ENCODE results near the gene ID3.
"Not testable (repeated sequence)": the region's sequence is repeated elsewhere in the genome, so short reads cannot be mapped to it uniquely, and the experiment has no call there.

The ID3 gene

GRCh38 chr1:23588749-23589548 is 29.6 kb upstream of the ID3 start:
- DNase-seq, result no peak

DNA sequence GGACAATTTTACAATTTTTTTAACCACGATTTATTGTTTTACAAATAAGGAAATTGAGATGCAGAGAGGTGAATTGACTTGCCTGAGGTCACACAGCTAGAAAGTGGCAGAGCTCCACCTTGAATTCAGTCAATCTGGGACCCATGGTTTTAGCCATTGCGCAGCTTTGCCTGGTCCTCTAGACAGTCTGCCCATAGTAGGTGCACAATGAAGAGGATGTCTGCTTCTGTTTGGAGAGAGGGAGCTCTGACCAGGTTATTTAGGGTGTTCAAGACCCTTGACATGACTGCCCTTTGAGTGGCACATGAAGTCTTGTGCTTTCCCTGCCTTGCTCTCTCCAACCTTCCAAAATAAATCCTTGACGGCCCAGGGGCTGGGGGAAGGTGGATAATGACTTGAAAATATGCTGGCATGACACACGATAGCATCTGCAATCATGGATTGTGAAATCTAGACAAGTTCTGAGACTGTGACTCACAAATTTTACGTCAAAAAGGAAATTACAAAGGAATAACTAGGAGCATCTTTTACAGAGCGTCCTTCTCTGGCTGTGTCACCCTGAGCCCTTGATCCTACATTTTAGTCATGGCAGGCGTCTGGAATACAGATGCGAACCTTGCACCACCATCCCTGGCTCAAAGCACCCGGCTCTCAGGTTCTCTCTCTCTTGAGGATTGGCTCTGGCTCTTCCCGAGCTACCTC is 26.2 kb upstream of the ID3 start:
- DNase-seq, result no peak

- DNase-seq, result not testable (repeated sequence)
These were observed 24.4 kb upstream of the ID3 start for GRCh38 chr1:23583727-23584126.

- no peak for DNase-seq
These were observed 23.5 kb upstream of the ID3 start for GRCh38 chr1:23582820-23583219.

DNA sequence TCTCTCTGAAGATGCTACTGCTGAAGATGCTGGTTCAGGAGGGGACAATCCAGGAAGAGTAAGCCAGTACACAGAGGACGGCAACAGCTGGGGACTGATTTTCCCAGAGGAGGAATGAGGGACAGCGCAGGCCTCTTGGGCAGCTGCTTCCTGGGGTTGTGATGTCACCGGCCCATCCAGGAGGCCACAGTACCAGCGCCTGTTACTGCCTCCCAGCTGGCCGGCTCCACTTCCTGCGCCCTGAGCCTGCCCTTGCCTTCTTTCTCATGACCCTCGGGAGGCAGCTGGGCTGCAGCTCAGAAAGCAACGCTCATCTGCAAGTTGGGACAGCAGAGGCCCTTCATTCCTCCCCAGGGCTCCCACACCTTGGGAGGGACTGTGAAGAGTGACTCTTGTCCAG is 21.9 kb upstream of the ID3 start:
- no peak for DNase-seq

DNA sequence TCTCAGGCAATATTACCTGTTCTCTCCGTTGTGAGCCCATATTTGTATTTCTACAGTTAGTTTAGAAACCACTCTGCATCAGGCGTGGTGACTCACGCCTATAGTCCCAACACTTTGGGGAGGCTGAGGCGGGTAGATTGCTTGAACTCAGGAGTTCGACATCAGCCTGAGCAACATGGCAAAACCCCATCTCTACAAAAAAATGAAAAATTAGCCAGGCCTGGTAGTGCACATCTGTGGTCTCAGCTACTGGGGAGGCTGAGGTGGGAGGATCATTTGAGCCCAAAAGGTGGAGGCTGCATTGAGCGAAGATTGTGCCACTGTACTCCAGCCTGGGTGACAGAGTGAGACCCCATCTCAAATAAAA is 19.7 kb upstream of the ID3 start:
- no peak for DNase-seq

DNA sequence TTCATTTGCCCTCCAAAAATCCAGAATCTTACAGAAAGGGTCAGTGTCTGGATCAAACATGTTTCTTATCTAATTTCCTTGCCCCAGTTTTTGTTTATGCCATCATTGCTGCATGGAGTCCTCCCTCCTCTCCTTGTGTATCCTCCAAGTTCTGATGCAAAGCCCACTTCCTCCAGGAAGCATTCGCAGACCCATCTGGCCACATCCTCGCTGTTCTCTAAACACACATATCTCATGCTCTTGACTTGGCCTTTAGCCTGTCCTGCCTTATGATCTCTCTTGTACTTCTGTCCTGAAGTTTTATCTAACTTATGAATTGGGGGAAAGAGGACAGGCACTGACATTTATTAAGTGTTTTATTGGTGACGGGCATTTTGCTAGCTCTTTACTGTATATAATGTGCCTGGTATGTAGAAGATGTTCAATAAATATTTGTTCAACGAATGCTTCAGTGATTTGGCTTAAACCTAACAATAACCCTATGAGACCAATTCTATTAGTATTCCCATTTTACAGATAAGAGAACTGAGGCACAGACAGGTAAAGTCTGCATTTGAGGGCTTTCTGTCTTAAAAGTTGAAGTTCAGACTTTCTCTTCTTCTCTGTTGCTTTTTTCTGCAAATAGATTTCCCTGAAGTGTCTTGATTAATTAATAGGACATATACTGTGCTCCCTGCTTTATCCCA is 19.2 kb upstream of the ID3 start:
- DNase-seq, result no peak

- no peak for DNase-seq
These were observed 18.0 kb upstream of the ID3 start for GRCh38 chr1:23577056-23578004.

- no peak for DNase-seq
These were observed 17.2 kb upstream of the ID3 start for GRCh38 chr1:23576338-23577055.

DNA sequence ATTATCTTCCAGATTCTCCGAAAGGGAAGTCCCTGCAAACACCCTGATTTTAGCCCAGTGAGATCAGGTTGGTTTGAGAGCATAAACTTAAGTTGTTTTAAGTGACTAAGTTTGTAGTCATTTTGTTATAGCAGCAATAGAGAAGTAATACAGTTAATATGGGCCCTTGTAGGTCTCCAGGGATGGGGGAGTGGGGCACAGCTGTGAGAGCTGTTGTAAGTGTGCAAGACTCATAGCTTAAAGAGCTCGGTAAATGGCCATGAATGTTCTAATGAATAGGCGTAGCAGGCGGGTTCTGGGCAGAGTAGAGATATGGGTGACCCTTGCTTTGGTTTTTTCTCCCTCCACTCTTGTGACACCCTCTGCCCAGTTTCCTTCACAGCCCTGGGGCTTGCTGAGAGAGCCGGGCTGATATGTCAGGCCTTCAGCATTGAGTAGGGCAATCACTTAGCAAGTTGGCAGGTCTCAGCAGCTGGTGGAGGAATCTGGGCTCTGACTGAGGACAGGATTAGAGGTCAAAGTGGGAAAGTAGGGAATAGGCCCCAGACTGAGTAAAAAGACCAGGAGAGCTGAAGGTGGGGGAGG is 16.0 kb upstream of the ID3 start:
- DNase-seq, result no peak

- no peak for DNase-seq
These were observed 15.0 kb upstream of the ID3 start for GRCh38 chr1:23574265-23574754.

GRCh38 chr1:23573574-23574182 is 14.4 kb upstream of the ID3 start:
- DNase-seq, result no peak

DNA sequence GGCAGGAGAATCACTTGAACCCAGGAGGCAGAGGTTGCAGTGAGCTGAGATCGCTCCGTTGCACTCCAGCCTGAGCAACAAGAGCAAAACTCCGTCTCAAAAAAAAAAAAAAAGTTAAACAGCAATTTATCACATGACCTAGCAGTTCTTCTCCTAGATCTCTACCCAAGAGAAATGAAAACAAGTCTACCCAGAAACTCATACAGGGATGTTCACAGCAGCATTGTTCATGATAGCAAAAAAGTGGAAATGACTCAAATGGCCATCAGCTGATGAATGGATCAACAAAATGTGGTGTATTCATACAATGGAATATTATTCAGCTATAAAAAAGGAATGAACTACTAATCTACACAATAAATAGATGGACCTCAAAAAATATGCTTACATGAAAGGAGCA is 12.2 kb upstream of the ID3 start:
- DNase-seq, result no peak

DNA sequence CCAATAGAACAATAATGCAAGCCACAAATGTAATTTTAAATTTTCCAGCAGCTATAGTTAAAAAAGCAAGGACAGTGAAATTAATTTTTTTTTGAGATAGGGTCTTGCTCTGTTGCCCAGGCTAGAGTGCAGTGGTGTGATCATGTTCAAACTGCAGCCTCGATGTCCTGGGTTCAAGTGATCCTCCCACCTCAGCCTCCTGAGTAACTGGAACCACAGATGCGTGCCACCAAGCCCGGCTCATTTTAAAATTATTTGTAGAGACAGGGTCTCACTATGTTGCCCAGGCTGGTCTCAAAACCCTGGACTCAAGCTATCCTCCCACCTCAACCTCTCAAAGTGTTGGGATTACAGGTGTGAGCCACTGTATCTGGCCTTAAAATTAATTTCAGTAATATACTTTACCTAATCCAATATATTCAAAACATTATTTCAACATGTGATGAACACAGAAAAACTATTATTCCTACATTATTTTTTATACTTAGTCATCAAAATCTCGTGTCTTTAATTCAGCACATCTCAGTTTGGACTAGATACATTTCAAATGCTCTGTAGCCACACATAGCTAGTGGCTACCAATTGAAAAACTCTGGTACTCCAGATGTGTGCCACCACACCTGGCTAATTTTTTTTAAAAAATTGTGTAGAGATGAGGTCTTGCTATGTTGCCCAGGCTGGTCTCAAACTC is 10.8 kb upstream of the ID3 start:
- no peak for DNase-seq

DNA sequence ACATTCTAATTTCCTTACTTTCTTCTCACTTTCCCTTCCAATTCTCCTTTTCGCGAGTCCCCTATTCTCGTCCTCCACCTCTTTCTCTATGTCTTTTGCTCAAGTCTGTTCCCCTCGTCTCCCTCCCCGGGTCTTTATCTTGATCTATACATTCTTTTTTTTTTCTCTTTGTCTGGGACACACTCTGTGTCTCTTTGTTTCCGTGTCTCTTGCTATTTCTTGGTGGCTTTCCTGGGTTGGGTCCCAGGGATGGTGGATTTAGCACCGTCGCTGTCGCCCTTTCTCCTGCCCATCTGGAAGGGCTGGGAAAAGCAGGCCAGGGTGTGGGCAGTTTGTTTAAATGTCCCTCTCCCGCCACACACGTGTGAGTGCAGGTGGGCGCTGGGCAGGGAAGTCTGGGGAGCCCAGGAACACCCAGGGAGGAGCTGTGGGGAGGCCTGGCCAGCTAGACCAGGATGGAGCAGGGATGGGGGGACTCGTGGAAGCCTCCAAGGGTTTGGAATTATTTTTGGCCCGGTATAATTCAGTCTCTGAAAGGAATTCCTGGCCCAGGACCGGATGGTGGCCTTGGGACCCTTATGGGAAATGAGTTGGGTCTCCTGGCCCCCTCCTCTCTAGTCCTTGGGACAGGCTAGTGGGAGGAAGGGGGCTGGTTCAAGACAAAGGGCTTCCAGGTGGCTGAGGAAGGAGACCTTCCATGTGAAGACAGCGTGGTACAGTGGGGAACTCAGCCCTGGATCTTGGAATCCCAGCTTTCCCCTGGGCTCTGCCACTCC is 9.5 kb upstream of the ID3 start:
- no peak for DNase-seq

DNA sequence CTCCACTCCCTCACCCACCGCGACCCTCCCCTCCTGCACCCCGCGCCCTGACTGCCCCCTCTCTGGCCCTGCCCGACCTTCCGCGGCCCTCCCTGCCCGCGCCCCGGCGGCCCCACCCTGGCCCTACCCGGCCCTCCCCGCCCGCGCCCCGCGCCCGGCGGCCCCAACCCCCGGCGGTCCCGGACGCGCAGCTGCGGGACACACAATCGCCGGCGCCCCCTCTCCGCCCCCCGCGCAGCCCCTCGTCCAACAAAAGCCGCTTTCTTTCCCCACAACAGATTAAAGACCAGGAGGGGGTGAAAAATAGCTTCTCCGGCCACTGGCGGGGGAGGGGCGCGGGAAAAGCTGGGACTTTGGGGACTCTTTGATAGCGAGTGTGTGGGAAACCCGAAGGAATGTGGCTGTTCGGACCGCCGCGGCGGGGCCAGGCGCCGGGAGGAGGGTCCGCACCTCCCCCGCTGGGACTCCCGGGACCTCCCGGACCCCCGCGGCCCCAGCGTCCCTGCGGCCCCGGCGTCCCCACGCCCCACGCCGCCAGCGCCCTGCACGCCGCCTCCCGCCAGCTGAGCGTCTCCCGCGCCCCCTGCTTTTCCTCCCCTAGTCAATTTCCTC is 8.8 kb upstream of the ID3 start:
- no peak for DNase-seq

DNA sequence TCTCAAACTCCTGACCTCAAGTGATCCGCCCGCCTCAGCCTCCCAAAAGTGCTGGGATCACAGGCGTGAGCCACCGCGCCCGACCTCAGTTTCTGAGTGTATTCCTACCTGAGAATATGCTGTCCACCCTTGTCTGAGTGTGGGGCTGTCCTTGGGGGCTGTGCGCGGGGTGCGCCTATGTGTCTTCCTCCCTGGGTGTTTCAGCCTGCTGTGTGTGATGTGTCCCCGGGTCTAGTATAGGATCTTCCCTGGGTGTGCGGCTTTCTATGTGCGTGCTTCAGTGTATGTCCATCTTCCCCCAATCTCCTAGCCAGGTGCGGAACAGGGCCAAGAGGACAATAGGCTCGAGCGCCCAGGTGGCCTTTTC is 8.3 kb upstream of the ID3 start:
- no peak for DNase-seq

DNA sequence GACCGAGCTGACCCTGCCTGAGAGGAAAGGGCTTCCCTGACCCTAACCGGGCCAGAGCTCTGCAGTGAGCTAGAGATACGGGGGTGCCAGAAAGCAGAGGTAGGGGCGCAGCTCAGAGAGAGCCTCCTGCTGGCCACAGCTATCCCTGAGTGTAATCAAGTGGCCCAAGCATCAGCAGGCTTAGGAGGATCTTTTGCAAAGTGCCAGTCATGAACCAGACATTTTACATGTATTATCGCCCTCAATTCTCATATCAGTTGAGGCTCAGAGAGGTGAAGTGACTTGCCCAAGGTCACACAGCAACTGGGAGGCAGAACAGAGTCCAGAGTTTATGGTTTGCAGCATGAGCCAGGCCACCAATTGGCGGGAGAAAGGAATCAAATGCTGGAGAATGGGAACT is 7.0 kb upstream of the ID3 start:
- DNase-seq, result no peak

GRCh38 chr1:23565776-23566175 is 6.5 kb upstream of the ID3 start:
- DNase-seq, result no peak

All from cerebellar nuclear complex (tissue), 1 donor.